Measurements from ENCODE around the gene TRIM33. TPM values are rescaled to one million over a fixed set of nuclear protein-coding genes. Genes with fewer than 3 reads are reported as not detected.

Gene TRIM33
- polyA plus RNA-seq, 1 donor (not counting 4 experiments of a cell fraction or from before 2014, with no cell fraction given): 26.4 TPM

DNA sequence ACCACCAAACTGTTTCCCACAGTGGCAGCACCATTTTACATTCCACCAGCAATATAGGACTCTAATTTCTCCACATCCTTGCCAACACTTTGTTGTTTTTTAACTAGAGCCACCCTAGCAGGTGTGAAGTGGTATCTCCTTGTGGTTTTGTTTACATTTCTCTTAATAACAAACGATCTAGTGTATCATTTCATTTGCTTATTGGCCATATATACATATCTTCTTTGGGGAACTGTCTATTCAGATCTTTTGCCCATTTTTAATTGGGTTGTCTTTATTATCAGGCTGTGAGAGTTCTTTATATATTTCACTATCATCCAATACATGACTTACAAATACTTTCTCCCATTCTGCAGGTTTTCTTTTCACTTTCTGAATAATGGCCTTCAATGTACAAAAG is 18.0 kb downstream of the TRIM33 start:
- dilution Hi-C loops (cut with MboI; ENCODE audit: extremely low pct_ligation_motif_present, low sequenced_read_pairs): no loop called here
- H3K27me3 ChIP-seq (ENCODE audit: control insufficient read depth, extremely low read depth, insufficient read depth, low read length): no peaks in the 10 kb centered on the region
- H3K4me1 ChIP-seq (ENCODE audit: control insufficient read depth, extremely low read depth, insufficient read depth, low read length): no peaks in the 10 kb centered on the region
- H3K36me3 ChIP-seq (ENCODE audit: control insufficient read depth in 2 of 2, extremely low read depth in 1 of 2, insufficient read depth in 2 of 2, low read length in 2 of 2): no peaks in the 10 kb centered on the region
- no peak overlapping the region for H3K4me2 ChIP-seq (ENCODE audit: control insufficient read depth, extremely low read depth, insufficient read depth, low read depth, low read length)
- peaks cover 96% of the 10 kb centered on the region for H3K79me2 ChIP-seq (ENCODE audit: control insufficient read depth, insufficient read depth, low read length)
- H3K27ac ChIP-seq (ENCODE audit: control insufficient read depth, insufficient read depth, low read length): no peak overlapping the region
- FAIRE-seq (no peak), DNase-seq (ENCODE audit: low read depth, low spot score) (no peak)
- no peak for TF ChIP-seq EZH2 (IDR thresholded peaks at IDR 0.05; ENCODE audit: low read length)
- TF ChIP-seq, protein P1, sequence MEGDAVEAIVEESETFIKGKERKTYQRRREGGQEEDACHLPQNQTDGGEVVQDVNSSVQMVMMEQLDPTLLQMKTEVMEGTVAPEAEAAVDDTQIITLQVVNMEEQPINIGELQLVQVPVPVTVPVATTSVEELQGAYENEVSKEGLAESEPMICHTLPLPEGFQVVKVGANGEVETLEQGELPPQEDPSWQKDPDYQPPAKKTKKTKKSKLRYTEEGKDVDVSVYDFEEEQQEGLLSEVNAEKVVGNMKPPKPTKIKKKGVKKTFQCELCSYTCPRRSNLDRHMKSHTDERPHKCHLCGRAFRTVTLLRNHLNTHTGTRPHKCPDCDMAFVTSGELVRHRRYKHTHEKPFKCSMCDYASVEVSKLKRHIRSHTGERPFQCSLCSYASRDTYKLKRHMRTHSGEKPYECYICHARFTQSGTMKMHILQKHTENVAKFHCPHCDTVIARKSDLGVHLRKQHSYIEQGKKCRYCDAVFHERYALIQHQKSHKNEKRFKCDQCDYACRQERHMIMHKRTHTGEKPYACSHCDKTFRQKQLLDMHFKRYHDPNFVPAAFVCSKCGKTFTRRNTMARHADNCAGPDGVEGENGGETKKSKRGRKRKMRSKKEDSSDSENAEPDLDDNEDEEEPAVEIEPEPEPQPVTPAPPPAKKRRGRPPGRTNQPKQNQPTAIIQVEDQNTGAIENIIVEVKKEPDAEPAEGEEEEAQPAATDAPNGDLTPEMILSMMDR (optimal IDR thresholded peaks at IDR 0.05 in 1 of 3, IDR thresholded peaks at IDR 0.05 in 1 of 3, conservative IDR thresholded peaks at IDR 0.05 in 1 of 3; ENCODE audit: extremely low read depth in 1 of 3, insufficient read depth in 2 of 3, low read length in 3 of 3): no peak
- no peaks in the 10 kb centered on the region for H3K9me1 ChIP-seq (ENCODE audit: control insufficient read depth, extremely low read depth, insufficient read depth, low read length)
- no peaks in the 10 kb centered on the region for H3K9me3 ChIP-seq (ENCODE audit: control insufficient read depth, low read depth, low read length)
- H3K4me3 ChIP-seq (ENCODE audit: control insufficient read depth in 2 of 3, extremely low read depth in 1 of 3, insufficient read depth in 2 of 3, low read depth in 1 of 3, low read length in 3 of 3): no peak overlapping the region
- H3K9ac ChIP-seq (ENCODE audit: control insufficient read depth, extremely low read depth, insufficient read depth, low read length): no peak overlapping the region
- no peak overlapping the region for H2AFZ ChIP-seq (ENCODE audit: control insufficient read depth, low read length)
- H4K20me1 ChIP-seq (ENCODE audit: control insufficient read depth, extremely low read depth, insufficient read depth, low read length): peaks cover 2% of the 10 kb centered on the region

DNA sequence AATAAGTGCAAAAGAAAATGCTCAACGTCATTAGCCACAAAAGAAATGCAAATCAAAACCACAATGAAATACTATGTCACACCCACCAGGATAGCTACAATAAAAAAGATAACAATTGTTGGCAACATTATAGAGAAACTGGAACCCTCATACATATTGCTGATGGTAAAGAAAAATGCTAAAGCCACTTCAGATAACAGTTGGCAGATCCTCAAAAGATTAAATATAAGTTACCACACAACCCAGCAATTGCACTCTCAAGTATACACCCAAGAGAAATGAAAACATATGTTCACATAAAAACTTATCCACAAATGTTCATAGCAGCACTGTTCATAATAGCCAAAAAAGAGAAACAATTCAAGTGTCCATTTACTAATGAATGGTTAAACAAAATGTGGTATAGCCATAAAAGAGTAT is 20.7 kb downstream of the TRIM33 start:
- no peaks in the 10 kb centered on the region for H3K9me1 ChIP-seq (ENCODE audit: control insufficient read depth, extremely low read depth, insufficient read depth, low read length)
- H3K9me3 ChIP-seq (ENCODE audit: control insufficient read depth, low read depth, low read length): no peaks in the 10 kb centered on the region
- peaks cover 2% of the 10 kb centered on the region for H4K20me1 ChIP-seq (ENCODE audit: control insufficient read depth, extremely low read depth, insufficient read depth, low read length)
- H3K4me3 ChIP-seq (ENCODE audit: control insufficient read depth in 2 of 3, extremely low read depth in 1 of 3, insufficient read depth in 2 of 3, low read depth in 1 of 3, low read length in 3 of 3): no peak overlapping the region
- H3K27me3 ChIP-seq (ENCODE audit: control insufficient read depth, extremely low read depth, insufficient read depth, low read length): no peaks in the 10 kb centered on the region
- H3K27ac ChIP-seq (ENCODE audit: control insufficient read depth, insufficient read depth, low read length): no peak overlapping the region
- no peak for FAIRE-seq
- no peak overlapping the region for H2AFZ ChIP-seq (ENCODE audit: control insufficient read depth, low read length)
- no peak overlapping the region for H3K4me2 ChIP-seq (ENCODE audit: control insufficient read depth, extremely low read depth, insufficient read depth, low read depth, low read length)
- DNase-seq (ENCODE audit: low read depth, low spot score): no peak
- no peak overlapping the region for H3K9ac ChIP-seq (ENCODE audit: control insufficient read depth, extremely low read depth, insufficient read depth, low read length)
- H3K79me2 ChIP-seq (ENCODE audit: control insufficient read depth, insufficient read depth, low read length): peaks cover 91% of the 10 kb centered on the region
- H3K4me1 ChIP-seq (ENCODE audit: control insufficient read depth, extremely low read depth, insufficient read depth, low read length): no peaks in the 10 kb centered on the region
- dilution Hi-C loops (cut with MboI; ENCODE audit: extremely low pct_ligation_motif_present, low sequenced_read_pairs): no loop called here
- no peak for TF ChIP-seq EZH2 (IDR thresholded peaks at IDR 0.05; ENCODE audit: low read length)
- TF ChIP-seq, protein P1 (optimal IDR thresholded peaks at IDR 0.05 in 1 of 3, IDR thresholded peaks at IDR 0.05 in 1 of 3, conservative IDR thresholded peaks at IDR 0.05 in 1 of 3; ENCODE audit: extremely low read depth in 1 of 3, insufficient read depth in 2 of 3, low read length in 3 of 3): no peak
- H3K36me3 ChIP-seq (ENCODE audit: control insufficient read depth in 2 of 2, extremely low read depth in 1 of 2, insufficient read depth in 2 of 2, low read length in 2 of 2): no peaks in the 10 kb centered on the region
